IMR-90 (cell line): ENCODE data around the gene CCDC18. TPM values are rescaled to one million over a fixed set of nuclear protein-coding genes. Genes with fewer than 3 reads are reported as not detected.

Experiments used
- ATAC-seq: fragments of 200-7000 bp; cut with Tn5 transposase; 2 replicates; pipeline ENCODE4 v1.9.1; 2020; ENCODE audit warnings: low read depth, mild to moderate bottlenecking, moderate library complexity
- BruUV-seq: library from RNA; stranded (reverse); fragments of 400-500 nt; replicated peaks from 2 replicates; lab custom pipeline; 2021; lab: Mats Ljungman, UMichigan
- CTCF ChIA-PET: fragments of 300-600 bp; formaldehyde crosslinking; extraction: SDS; loops from one replicate; lab custom pipeline; 2021; ENCODE audit warnings: antibody characterized with exemption; lab: Yijun Ruan, JAX
- POLR2A ChIA-PET: fragments of 300-600 bp; sonication (Branson Sonifier 250); formaldehyde crosslinking; loops from one replicate; lab custom pipeline; 2022; ENCODE audit warnings: antibody characterized with exemption; ENCODE audit not compliant: unreplicated experiment; lab: Charles Lee
- DNase-seq: peaks from one replicate; pipeline ENCODE4 v3.0.0; 2013
- H2AFZ ChIP-seq: replicated peaks from 2 replicates; pipeline ENCODE3; 2013; ENCODE audit warnings: low read length, mild to moderate bottlenecking; ENCODE audit not compliant: poor library complexity
- H2AK5ac ChIP-seq: 2 replicates; pipeline ENCODE4 v1.6.1; 2013; ENCODE audit warnings: low read depth, low read length, inconsistent platforms
- H2AK9ac ChIP-seq: replicated peaks from 2 replicates; pipeline ENCODE3; 2013; ENCODE audit warnings: mild to moderate bottlenecking, low read depth, low read length, moderate library complexity; ENCODE audit not compliant: poor library complexity
- H2BK120ac ChIP-seq: 2 replicates; pipeline ENCODE4 v1.6.1; 2013; ENCODE audit warnings: low read depth, low read length, inconsistent platforms
- H2BK15ac ChIP-seq: 3 replicates; pipeline ENCODE4 v1.6.1; 2013; ENCODE audit warnings: low read depth, low read length, inconsistent platforms
- H2BK20ac ChIP-seq: 2 replicates; pipeline ENCODE4 v1.6.1; 2013; ENCODE audit warnings: low read depth, mild to moderate bottlenecking, inconsistent platforms, low read length, moderate library complexity
- H2BK5ac ChIP-seq: 2 replicates; pipeline ENCODE4 v1.6.1; 2013; ENCODE audit warnings: mild to moderate bottlenecking, low read depth, low read length, inconsistent platforms; ENCODE audit not compliant: poor library complexity, severe bottlenecking
- H3K14ac ChIP-seq: replicated peaks from 2 replicates; pipeline ENCODE4 v1.6.1; 2013; ENCODE audit warnings: low read depth, low read length, inconsistent platforms
- H3K18ac ChIP-seq: 2 replicates; pipeline ENCODE4 v1.6.1; 2013; ENCODE audit warnings: low read depth, low read length, control low read depth
- H3K23ac ChIP-seq: 2 replicates; pipeline ENCODE4 v1.6.1; 2013; ENCODE audit warnings: low read depth, low read length, inconsistent platforms
- H3K27ac ChIP-seq: 2 replicates; pipeline ENCODE4 v1.5.1; 2013; ENCODE audit warnings: mild to moderate bottlenecking, control low read depth, low read length; ENCODE audit not compliant: insufficient read depth
- H3K27me3 ChIP-seq: 2 replicates; pipeline ENCODE4 v1.6.1; 2013; ENCODE audit warnings: low read length; ENCODE audit not compliant: control insufficient read depth, insufficient read depth
- H3K36me3 ChIP-seq: 2 replicates; pipeline ENCODE4 v1.6.1; 2013; ENCODE audit warnings: low read length, mixed read lengths; ENCODE audit not compliant: control insufficient read depth, insufficient read depth
- H3K4ac ChIP-seq: 2 replicates; pipeline ENCODE4 v1.6.1; 2013; ENCODE audit warnings: low read depth, low read length, inconsistent platforms
- H3K4me1 ChIP-seq: 2 replicates; pipeline ENCODE4 v1.6.1; 2013; ENCODE audit warnings: low read length, mixed read lengths; ENCODE audit not compliant: control insufficient read depth, insufficient read depth
- H3K4me2 ChIP-seq: 2 replicates; pipeline ENCODE4 v1.6.1; 2013; ENCODE audit warnings: low read depth, mild to moderate bottlenecking, control low read depth, low read length, moderate library complexity
- H3K4me3 ChIP-seq: 2 replicates; pipeline ENCODE4 v1.5.1; 2013; ENCODE audit warnings: low read depth, mild to moderate bottlenecking, control low read depth, low read length, moderate library complexity; ENCODE audit not compliant: insufficient read depth
- H3K56ac ChIP-seq: 2 replicates; pipeline ENCODE4 v1.6.1; 2013; ENCODE audit warnings: low read length, inconsistent platforms; ENCODE audit not compliant: insufficient read depth; ENCODE audit errors: extremely low read depth
- H3K79me1 ChIP-seq, 2 experiments: 2 replicates each; pipeline ENCODE4 v1.6.1; 2013; ENCODE audit warnings: low read length in 2 of 2, inconsistent platforms in 1 of 2, low read depth in 1 of 2
- H3K9ac ChIP-seq: 2 replicates; pipeline ENCODE4 v1.6.1; 2013; ENCODE audit warnings: low read depth, low read length, control low read depth
- H3K9me1 ChIP-seq: 2 replicates; pipeline ENCODE4 v1.6.1; 2013; ENCODE audit warnings: low read length, inconsistent platforms; ENCODE audit not compliant: insufficient read depth
- H3K9me3 ChIP-seq: 2 replicates; pipeline ENCODE4 v1.6.1; 2013; ENCODE audit warnings: low read length; ENCODE audit not compliant: control insufficient read depth, insufficient read depth
- H4K20me1 ChIP-seq: 2 replicates; pipeline ENCODE4 v1.6.1; 2013; ENCODE audit warnings: low read length, inconsistent platforms; ENCODE audit not compliant: insufficient read depth
- H4K5ac ChIP-seq: 2 replicates; pipeline ENCODE4 v1.6.1; 2013; ENCODE audit warnings: mild to moderate bottlenecking, low read depth, low read length, control low read depth
- H4K8ac ChIP-seq, 2 experiments: 2 replicates each; pipeline ENCODE4 v1.6.1; 2013; ENCODE audit warnings: low read depth in 2 of 2, low read length in 2 of 2, control low read depth in 1 of 2, inconsistent platforms in 1 of 2
- H4K91ac ChIP-seq: 2 replicates; pipeline ENCODE4 v1.6.1; 2013; ENCODE audit warnings: low read depth, low read length, inconsistent platforms; ENCODE audit not compliant: insufficient read depth
- BHLHE40 ChIP-seq: fragments of 150-350 bp; IDR thresholded peaks from 2 replicates; pipeline ENCODE4 v1.6.1; 2016; ENCODE audit warnings: mild to moderate bottlenecking, low read depth, low read length
- CEBPB ChIP-seq: IDR thresholded peaks from 2 replicates; pipeline ENCODE4 v1.6.1; 2012; ENCODE audit warnings: low read depth, low read length, improper control_type of control experiment
- CHD1 ChIP-seq: IDR thresholded peaks from 2 replicates; pipeline ENCODE4 v1.6.1; 2012; ENCODE audit warnings: low read depth, low read length, improper control_type of control experiment
- CTCF ChIP-seq: conservative IDR thresholded peaks from 2 replicates; pipeline ENCODE4 v1.5.1; 2012; ENCODE audit warnings: mild to moderate bottlenecking, low read depth, low read length, improper control_type of control experiment
- ELK1 ChIP-seq: fragments of 150-350 bp; IDR thresholded peaks from 2 replicates; pipeline ENCODE4 v1.6.1; 2016; ENCODE audit warnings: low read depth, mild to moderate bottlenecking, low read length, moderate library complexity, borderline replicate concordance
- FOS ChIP-seq: fragments of 150-350 bp; IDR thresholded peaks from 2 replicates; pipeline ENCODE4 v1.6.1; 2016; ENCODE audit warnings: low read depth, low read length
- MAFK ChIP-seq: IDR thresholded peaks from 2 replicates; pipeline ENCODE4 v1.6.1; 2012; ENCODE audit warnings: low read depth, low read length, improper control_type of control experiment
- MAZ ChIP-seq: IDR thresholded peaks from 2 replicates; pipeline ENCODE4 v1.6.1; 2012; ENCODE audit warnings: low read depth, mild to moderate bottlenecking, low read length, improper control_type of control experiment, moderate library complexity, borderline replicate concordance
- MXI1 ChIP-seq: IDR thresholded peaks from 2 replicates; pipeline ENCODE4 v1.6.1; 2012; ENCODE audit warnings: low read depth, mild to moderate bottlenecking, low read length, moderate library complexity, borderline replicate concordance
- NFE2L2 ChIP-seq: fragments of 150-350 bp; IDR thresholded peaks from 2 replicates; pipeline ENCODE4 v1.6.1; 2016; ENCODE audit warnings: low read depth, mild to moderate bottlenecking, low read length
- POLR2A ChIP-seq: IDR thresholded peaks from 2 replicates; pipeline ENCODE4 v1.6.1; 2012; ENCODE audit warnings: mild to moderate bottlenecking, low read depth, low read length
- RAD21 ChIP-seq: IDR thresholded peaks from 2 replicates; pipeline ENCODE4 v1.6.1; 2012; ENCODE audit warnings: low read length, improper control_type of control experiment
- RCOR1 ChIP-seq: IDR thresholded peaks from 2 replicates; pipeline ENCODE4 v1.6.1; 2012; ENCODE audit warnings: mild to moderate bottlenecking, low read length, improper control_type of control experiment; ENCODE audit not compliant: insufficient replicate concordance
- RFX5 ChIP-seq: IDR thresholded peaks from 2 replicates; pipeline ENCODE4 v1.8.0; 2012; ENCODE audit warnings: low read depth, mild to moderate bottlenecking, low read length, moderate library complexity
- SMC3 ChIP-seq: fragments of 150-350 bp; IDR thresholded peaks from 2 replicates; pipeline ENCODE4 v1.6.1; 2016; ENCODE audit warnings: low read depth, mild to moderate bottlenecking, antibody characterized with exemption, low read length, moderate library complexity
- USF2 ChIP-seq: fragments of 150-350 bp; IDR thresholded peaks from 2 replicates; pipeline ENCODE4 v1.6.1; 2017; ENCODE audit warnings: mild to moderate bottlenecking, antibody characterized with exemption, low read length, low read depth
- WGBS, 2 experiments: methylation state at CpG; one replicate each; pipeline versions ENCODE4 v1.1.5 to v1.1.7; 2013; ENCODE audit warnings: missing lambda C conversion rate in 2 of 2; ENCODE audit not compliant: insufficient read length in 1 of 2; ENCODE audit errors: extremely low coverage in 2 of 2; 5-methylcytosine and 5-hydroxymethylcytosine counted together
- dilution Hi-C: fragments of 300-500 bp; cut with HindIII; formaldehyde crosslinking; loops from one replicate; pipeline ENCODE4 v1.14.3; 2018; ENCODE audit warnings: low sequenced_read_pairs; ENCODE audit not compliant: unreplicated experiment
- in situ Hi-C: fragments of 300-500 bp; cut with MboI; formaldehyde crosslinking; loops from 3 replicates; pipeline ENCODE4 v1.14.3; 2019; ENCODE audit warnings: low sequenced_read_pairs, inconsistent platforms, mixed read lengths
- intact Hi-C: fragments of 100-400 bp; cut with micrococcal nuclease; formaldehyde crosslinking; loops from 2 replicates; pipeline ENCODE4 v1.10.0; 2022
- polyA plus RNA-seq, 3 experiments: library from polyadenylated mRNA; depleted of rRNA; stranded (reverse); fragments of >200 nt; gene quantifications; 2 replicates each; pipeline ENCODE4 v1.2.3, GENCODE V29; 2012; ENCODE audit warnings: low replicate concordance in 1 of 3
- total RNA-seq: library from RNA; depleted of rRNA; stranded (reverse); fragments of >200 nt; gene quantifications from 2 replicates; pipeline ENCODE4 v1.2.3, GENCODE V29; 2012

The CCDC18 gene
- total and polyA plus RNA-seq, 2 of the 4 experiments (the other 2 are of a cell fraction): 5.5 to 7.3 TPM

GRCh38 chr1:93253516-93253915, 73.0 kb downstream of the CCDC18 start:
- Histone ChIP-seq H3K9me1 (peaks cover 14% of the 10 kb centered on the region; the same call in 1 of the 2 replicates), H3K36me3 (no peaks in the 10 kb centered on the region), H3K79me1 (peaks cover 14 to 17% of the 10 kb centered on the region in 2 experiments), H3K4me3 (no peak overlapping the region), H3K27me3 (no peaks in the 10 kb centered on the region), H4K5ac (no peak overlapping the region), H3K56ac (no peak overlapping the region), H4K8ac (no peak overlapping the region), H3K4ac (no peak overlapping the region), H2AK9ac (peak overlapping the region; percentile 15), H3K27ac (no peak overlapping the region), H4K91ac (no peak overlapping the region), H4K20me1 (no peaks in the 10 kb centered on the region), H2BK5ac (no peak overlapping the region), H3K18ac (no peak overlapping the region), H2AFZ (no peak overlapping the region), H2BK15ac (no peak overlapping the region), H3K4me2 (no peak overlapping the region), H3K4me1 (peaks cover 3% of the 10 kb centered on the region; the same call in 1 of the 2 replicates), H3K9ac (no peak overlapping the region), H2BK20ac (no peak overlapping the region), H2BK120ac (peak overlapping the region; percentile 23; the same call in 1 of the 2 replicates), H3K14ac (peak overlapping the region; percentile 71; the same call in 1 of the 2 replicates), H2AK5ac (peak overlapping the region; percentile 67; the same call in 1 of the 2 replicates), H3K23ac (0 out of 2 replicates have a peak overlapping the region, but pooled peaks have one; percentile 66), H3K9me3 (peaks cover 6% of the 10 kb centered on the region; the same call in 1 of the 2 replicates)
- ChIA-PET CTCF (no interaction called here), POLR2A (no interaction called here)
- intact Hi-C loops: no loop called here
- in situ Hi-C loops: no loop called here
- WGBS, 2 experiments: no CpG with 5 or more reads among the region's 3 CpGs
- TF ChIP-seq USF2: no peak
- no peak for TF ChIP-seq MAZ
- TF ChIP-seq CHD1: no peak
- no peak for TF ChIP-seq MXI1
- no peak for TF ChIP-seq CEBPB
- TF ChIP-seq BHLHE40: no peak
- no peak for TF ChIP-seq CTCF
- TF ChIP-seq ELK1: no peak
- TF ChIP-seq RFX5: no peak
- no peak for TF ChIP-seq NFE2L2
- no peak for TF ChIP-seq RAD21
- no peak for TF ChIP-seq FOS
- no peak for TF ChIP-seq MAFK
- TF ChIP-seq POLR2A: no peak
- no peak for TF ChIP-seq SMC3
- no peak for TF ChIP-seq RCOR1
- DNase-seq (no peak), ATAC-seq (no peak)
- no TSS peak for BruUV-seq
- dilution Hi-C loops: no loop called here
